SK-N-SH treated with all-trans-retinoic acid at 6 μM for 48 hours (cell line): ENCODE results near the gene PCDHA12.

Source experiments
- BACH2 ChIP-seq: fragments of 250-450 bp; sonication (Bioruptor Pico); IDR thresholded peaks from 2 replicates; pipeline ENCODE4 v1.9.0; 2021; ENCODE audit warnings: mild to moderate bottlenecking, borderline replicate concordance
- CREB5 ChIP-seq: fragments of 250-450 bp; sonication (Bioruptor Pico); IDR thresholded peaks from 2 replicates; pipeline ENCODE4 v1.5.1; 2020; ENCODE audit warnings: low read depth, mild to moderate bottlenecking, moderate library complexity
- OSR1 ChIP-seq: fragments of 250-450 bp; sonication (Bioruptor Pico); IDR thresholded peaks from 2 replicates; pipeline ENCODE4 v1.8.0; 2022; ENCODE audit warnings: moderate library complexity, mild to moderate bottlenecking, inconsistent platforms
- RARB ChIP-seq: fragments of 250-450 bp; sonication (Bioruptor Pico); IDR thresholded peaks from 2 replicates; pipeline ENCODE4 v1.8.0; 2021; ENCODE audit warnings: mild to moderate bottlenecking, moderate library complexity
- TSHZ2 ChIP-seq: fragments of 250-450 bp; sonication (Bioruptor Pico); IDR thresholded peaks from 2 replicates; pipeline ENCODE4 v1.5.0; 2020; ENCODE audit warnings: mild to moderate bottlenecking, moderate library complexity
- ZFP30 ChIP-seq: fragments of 450-650 bp; formaldehyde crosslinking; IDR thresholded peaks from 2 replicates; pipeline ENCODE4 v1.5.0; 2022; ENCODE audit warnings: mild to moderate bottlenecking, moderate library complexity
- TF ChIP-seq, protein P1 (sequence below): fragments of 250-450 bp; sonication (Bioruptor Pico); IDR thresholded peaks from 2 replicates; pipeline ENCODE4 v1.5.1; 2021; ENCODE audit warnings: mild to moderate bottlenecking, moderate library complexity

DNA sequence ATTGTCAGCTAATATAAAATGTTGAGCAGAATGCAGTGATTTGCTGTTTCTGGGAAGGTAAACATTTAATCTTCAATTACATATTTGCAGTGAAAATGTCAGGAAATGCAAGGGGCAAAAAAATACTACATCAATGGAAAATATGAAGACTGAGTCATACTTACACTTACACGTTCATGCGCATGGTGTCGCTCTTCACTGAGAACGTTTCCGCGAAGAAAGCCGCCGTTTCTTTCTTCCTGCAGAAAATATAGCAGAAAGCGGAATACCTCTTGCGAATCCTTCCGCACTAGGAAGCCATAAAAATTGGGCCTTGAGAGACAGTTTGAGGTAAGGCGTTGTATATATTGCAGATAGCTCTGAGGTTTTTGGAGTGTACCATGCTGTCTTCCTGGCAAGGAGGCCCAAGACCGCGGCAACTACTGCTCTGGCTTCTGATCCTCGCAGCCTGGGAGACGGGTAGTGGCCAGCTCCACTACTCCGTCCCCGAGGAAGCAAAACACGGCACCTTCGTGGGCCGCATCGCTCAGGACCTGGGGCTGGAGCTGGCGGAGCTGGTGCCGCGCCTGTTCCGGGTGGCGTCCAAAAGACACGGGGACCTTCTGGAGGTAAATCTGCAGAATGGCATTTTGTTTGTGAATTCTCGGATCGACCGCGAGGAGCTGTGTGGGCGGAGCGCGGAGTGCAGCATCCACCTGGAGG lies 6.9 kb downstream of the PCDHA12 start, which contains the start of gene PCDHA13:
- no peak for TF ChIP-seq OSR1 (CRISPR knock-in tag)
- TF ChIP-seq CREB5 (CRISPR knock-in tag) = no peak
- TF ChIP-seq, protein P1, sequence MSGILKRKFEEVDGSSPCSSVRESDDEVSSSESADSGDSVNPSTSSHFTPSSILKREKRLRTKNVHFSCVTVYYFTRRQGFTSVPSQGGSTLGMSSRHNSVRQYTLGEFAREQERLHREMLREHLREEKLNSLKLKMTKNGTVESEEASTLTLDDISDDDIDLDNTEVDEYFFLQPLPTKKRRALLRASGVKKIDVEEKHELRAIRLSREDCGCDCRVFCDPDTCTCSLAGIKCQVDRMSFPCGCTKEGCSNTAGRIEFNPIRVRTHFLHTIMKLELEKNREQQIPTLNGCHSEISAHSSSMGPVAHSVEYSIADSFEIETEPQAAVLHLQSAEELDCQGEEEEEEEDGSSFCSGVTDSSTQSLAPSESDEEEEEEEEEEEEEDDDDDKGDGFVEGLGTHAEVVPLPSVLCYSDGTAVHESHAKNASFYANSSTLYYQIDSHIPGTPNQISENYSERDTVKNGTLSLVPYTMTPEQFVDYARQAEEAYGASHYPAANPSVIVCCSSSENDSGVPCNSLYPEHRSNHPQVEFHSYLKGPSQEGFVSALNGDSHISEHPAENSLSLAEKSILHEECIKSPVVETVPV = no peak
- TF ChIP-seq BACH2 (CRISPR knock-in tag) = no peak
- no peak for TF ChIP-seq ZFP30
- TF ChIP-seq TSHZ2 (CRISPR knock-in tag) = no peak
- TF ChIP-seq RARB = no peak
